Loucy (cell line): ENCODE measurements around the gene FNDC3A.

ENCODE experiments used
- CTCF ChIP-seq: fragments of 200-600 bp; sonication (generic); conservative IDR thresholded peaks from 2 replicates; pipeline ENCODE4 v1.5.1; 2014; ENCODE audit warnings: mild to moderate bottlenecking, antibody characterized with exemption, low read length
- EZH2phosphoT487 ChIP-seq: fragments of 200-600 bp; IDR thresholded peaks from 2 replicates; pipeline ENCODE4 v1.6.1; 2018; ENCODE audit warnings: antibody characterized with exemption, mild to moderate bottlenecking, moderate library complexity, borderline replicate concordance

GRCh38 chr13:48955536-48955935 lies 20.2 kb upstream of the FNDC3A start:
- TF ChIP-seq CTCF (no peak), EZH2phosphoT487 (no peak)
